HG03095 (cell line): ENCODE results near the gene FLOT2.
"Not testable (repeated sequence)": the region's sequence is repeated elsewhere in the genome, so short reads cannot be mapped to it uniquely, and the experiment has no call there.

Source experiments
- ATAC-seq: cut with Tn5 transposase; IDR thresholded peaks from one replicate; pipeline ENCODE4 v1.9.1; 2021; ENCODE audit warnings: moderate library complexity; ENCODE audit not compliant: unreplicated experiment

The FLOT2 gene

DNA sequence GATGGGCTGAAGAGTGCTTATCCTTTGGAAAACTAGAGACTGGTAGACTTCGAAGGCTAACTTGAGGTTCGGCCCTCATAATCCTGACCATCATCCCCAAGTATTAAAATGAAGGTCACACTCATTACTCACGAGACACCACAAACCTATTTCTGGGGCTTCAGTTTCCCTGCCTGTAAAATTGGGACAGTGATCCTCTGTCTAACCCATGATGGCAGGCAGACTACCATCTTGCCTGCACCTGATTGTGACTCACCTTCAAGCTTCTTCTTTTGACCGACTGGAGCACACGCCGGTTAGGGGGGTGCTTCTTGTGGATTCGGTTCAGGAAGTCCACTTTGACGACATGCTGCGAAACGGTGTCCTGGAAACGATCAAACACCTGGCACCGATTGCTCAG, 19.5 kb upstream of the FLOT2 start:
- ATAC-seq = no peak

- ATAC-seq = no peak
Measured at GRCh38 chr17:28916302-28916934, 18.9 kb upstream of the FLOT2 start.

DNA sequence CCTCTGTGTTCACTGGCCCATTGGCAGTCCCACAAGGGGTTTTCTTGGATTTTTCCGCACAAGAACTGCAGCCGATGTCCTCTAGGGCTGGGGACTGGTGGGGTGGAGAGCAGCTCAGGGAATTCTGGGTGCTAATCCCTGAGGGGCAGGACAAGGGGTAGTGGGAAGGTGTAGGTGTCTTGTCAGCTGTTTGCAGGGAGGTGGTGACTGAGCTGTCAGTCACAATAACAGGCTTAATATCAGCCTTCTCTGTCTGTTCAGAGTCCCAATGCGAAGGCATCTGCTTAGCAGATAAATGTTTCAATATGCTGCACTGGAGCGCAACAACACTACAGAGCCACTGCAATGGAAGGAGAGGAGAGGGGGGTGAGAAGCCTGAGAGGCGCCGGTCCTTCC, 15.4 kb upstream of the FLOT2 start:
- ATAC-seq = no peak

GRCh38 chr17:28912281-28912937, 14.9 kb upstream of the FLOT2 start:
- no peak for ATAC-seq

GRCh38 chr17:28911411-28912045, 14.0 kb upstream of the FLOT2 start:
- ATAC-seq = no peak

DNA sequence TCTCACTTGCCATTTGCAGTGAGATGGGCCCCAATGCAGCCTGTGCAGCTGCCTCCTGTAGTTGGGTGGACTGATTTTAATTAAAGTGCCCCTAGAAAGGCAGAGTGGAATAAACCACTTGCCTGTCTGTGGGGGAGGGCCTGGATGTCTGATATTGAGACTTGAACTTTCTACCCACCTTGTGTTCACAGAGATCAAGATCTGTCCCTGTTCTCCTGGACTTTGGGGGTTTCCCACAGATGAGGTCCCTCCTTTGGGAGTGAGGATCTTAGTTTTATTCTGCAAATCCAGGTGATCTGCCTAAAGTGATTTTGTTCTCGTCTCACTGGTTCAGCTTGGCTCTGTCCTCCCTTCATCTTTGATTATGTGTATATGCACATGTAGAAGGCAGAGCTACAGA, 13.0 kb upstream of the FLOT2 start:
- ATAC-seq = no peak

DNA sequence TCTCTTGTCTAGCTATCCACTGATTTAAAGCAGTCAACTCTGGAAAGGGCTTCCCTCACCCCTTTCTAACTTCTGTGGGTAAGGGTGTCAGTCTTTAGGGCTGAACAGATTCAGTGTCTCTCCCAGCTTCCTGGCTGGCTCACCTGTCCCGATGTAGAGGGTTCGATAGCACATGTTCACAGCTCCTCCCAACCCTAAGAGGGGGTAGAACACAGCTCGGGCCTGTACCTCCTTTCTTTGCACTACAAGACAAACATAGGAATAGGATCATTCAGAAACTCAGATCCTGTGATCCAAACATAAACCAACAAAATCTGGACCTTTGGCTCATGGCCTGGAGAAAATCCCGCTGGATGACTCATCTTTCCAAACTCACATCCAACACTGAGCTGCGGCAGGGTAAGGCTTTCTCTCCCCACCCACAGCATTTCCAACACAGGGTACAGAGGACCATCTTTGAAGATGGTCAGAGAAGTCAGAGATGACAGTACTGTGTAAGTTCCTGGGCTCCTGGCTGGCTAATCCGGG, 11.2 kb upstream of the FLOT2 start:
- ATAC-seq = no peak

DNA sequence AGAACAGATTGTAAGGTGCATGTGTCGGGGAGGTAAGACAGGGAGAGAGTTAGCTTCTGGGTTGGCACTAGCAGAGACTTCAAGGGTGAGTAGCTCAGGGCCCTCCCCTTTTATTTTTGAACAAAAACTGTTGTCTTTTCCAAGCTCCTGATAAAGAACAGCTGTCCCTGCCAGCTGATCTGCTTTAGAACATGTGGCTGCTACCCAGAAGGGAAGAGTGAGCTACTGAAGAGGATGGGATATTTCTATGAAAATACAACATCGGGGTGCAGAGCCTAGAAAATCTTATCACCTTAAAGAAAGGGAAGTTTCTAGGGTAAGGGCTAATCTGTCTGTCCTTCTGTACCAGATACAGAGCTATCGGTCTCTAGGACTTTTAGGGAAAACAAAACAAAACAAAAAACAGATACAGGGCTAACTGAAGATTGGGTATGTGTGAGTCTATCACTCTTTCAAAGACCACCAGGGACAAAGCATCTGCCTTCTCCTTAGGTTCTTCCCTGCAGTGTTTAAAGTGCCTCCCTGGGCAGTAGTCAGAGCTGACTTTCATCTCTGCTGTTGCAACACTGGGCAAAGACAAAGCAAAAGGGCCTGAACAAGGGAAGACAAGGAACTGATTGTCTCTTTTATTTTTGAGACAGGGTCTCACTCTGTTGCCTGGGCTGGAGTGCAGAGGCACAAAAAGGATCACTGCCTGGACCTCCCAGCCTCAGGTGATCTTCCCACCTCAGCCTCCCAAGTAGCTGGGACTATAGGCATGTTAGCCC, 10.4 kb upstream of the FLOT2 start:
- no peak for ATAC-seq

- ATAC-seq = no peak
Measured at GRCh38 chr17:28906706-28907438, 9.3 kb upstream of the FLOT2 start.

- ATAC-seq = no peak
Measured at GRCh38 chr17:28906276-28906675, 8.7 kb upstream of the FLOT2 start.

- ATAC-seq = no peak
Measured at GRCh38 chr17:28904800-28905199, 7.3 kb upstream of the FLOT2 start.

DNA sequence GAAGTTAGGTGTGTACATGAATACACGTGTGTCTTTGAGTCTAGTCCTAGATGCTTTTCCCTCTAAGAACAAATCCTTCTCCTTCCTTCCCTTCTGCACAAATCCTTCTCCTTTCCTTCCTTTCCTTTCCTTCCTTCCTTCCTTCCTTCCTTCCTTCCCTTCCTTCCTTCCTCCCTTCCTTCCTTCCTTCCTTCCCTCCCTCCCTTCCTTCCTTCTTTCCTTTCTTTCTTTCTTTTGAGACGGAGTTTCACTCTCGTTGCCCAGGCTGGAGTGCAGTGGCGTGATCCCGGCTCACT, 6.0 kb upstream of the FLOT2 start:
- ATAC-seq = not testable (repeated sequence)

DNA sequence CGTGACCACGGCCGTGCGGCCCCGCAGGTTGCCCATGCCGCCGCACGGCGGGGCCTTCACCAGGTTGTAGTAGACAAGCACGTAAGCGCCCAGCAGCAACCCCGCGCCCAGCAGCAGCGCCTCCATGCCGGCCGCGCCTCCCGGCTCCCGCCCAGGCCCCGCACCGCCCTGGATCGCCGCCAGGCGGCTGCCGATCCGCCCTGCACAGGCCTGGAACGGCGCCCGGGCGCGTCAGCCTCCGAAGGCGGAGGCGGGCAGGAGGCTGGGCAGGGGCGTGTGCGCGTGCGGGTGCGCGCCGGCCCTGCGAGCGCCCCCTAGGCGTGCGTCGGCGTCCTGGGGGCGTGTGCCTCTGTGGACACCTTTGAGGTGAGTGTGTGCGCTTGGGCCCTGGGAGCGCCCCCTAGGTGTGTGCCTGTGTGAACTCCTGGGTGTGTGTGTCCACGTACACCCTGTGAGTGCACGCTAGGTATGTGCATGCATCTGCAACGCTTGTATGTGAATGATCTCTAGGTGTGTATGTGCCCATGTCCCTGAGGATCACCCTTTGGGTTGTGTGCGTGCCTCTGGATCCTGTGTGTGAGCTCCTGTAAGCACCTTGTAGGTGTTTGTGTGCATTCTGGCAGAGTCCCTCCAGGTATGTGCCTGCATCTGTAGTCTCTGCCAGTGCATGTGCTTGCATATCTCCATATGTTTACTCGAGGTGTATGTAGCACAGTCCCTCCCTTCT, 5.4 kb upstream of the FLOT2 start, which contains the start of gene DHRS13:
TSS of gene DHRS13 (minus strand) at position 261 of the 727 bp plus-strand sequence. CDS start at position 126, 135 bp downstream.
- ATAC-seq = peak; percentile 74

GRCh38 chr17:28901866-28902818, 4.6 kb upstream of the FLOT2 start:
- peak; percentile 34 for ATAC-seq

- ATAC-seq = no peak
Measured at GRCh38 chr17:28900986-28901726, 3.6 kb upstream of the FLOT2 start.

DNA sequence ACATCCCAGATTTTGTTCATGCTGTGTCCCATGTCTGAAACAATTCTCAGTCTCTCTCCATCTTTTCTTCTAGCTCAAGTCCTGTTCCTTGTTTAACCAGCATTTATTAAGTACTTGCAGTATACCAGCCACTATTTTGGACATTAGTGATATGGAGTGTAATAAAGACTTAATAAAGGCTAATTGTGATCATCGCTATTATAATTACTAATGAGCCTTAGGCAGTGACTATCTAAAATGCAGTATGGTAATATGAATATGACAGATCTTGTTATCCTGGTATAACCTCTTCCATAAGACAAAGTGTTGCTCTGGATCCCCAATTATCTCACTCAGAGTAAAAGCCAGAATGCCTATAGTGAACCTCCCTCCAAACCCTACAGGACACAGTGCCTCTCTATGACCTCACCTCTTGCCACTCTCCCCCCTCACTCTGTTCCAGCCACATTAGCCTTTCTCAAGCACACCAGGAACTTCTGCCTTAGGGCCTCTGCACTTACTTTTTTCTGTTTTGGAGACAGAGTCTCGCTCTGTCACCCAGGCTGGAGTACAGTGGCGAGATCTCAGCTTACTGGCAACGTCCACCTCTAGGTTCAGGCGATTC, 1.8 kb upstream of the FLOT2 start:
- ATAC-seq = no peak

DNA sequence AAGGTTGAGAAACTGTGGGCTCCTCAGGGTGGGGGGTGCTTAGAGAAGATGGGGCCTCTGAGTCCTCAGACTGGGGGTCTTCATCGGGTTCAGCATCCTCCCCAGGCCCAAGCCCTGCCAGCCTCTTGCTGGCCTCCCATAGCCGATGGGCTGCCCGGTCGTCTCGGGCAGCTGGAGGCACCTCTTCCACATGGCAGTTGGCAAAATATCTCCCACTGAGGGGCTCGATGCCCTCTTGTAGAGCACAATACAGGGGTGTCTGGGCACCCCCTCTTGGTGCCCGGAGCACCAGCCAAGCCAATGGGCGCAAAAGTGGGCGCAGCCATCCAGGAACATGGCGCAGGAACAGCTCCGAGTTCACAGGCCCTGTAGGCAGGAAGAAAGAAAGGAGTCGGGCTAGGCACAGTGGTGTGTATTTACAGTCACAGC, 1.0 kb upstream of the FLOT2 start:
- no peak for ATAC-seq
